Stimulated activated CD4-positive, alpha-beta T cell treated with anti-CD3 and anti-CD28 coated beads, TNF-alpha, amount 100 ng/mL, for 24 hours (primary cell): Measurements from ENCODE around the gene TMEM54.

Experiments used
- DNase-seq, 3 experiments: peaks; one replicate each; pipeline ENCODE4 v3.0.0-alpha.2; 2020; ENCODE audit warnings: low read depth in 3 of 3

Gene TMEM54

GRCh38 chr1:32895325-32896215 is 5.6 kb downstream of the TMEM54 start:
- DNase-seq = no peak

GRCh38 chr1:32894681-32895080 is 6.5 kb downstream of the TMEM54 start:
- DNase-seq = no peak

DNA sequence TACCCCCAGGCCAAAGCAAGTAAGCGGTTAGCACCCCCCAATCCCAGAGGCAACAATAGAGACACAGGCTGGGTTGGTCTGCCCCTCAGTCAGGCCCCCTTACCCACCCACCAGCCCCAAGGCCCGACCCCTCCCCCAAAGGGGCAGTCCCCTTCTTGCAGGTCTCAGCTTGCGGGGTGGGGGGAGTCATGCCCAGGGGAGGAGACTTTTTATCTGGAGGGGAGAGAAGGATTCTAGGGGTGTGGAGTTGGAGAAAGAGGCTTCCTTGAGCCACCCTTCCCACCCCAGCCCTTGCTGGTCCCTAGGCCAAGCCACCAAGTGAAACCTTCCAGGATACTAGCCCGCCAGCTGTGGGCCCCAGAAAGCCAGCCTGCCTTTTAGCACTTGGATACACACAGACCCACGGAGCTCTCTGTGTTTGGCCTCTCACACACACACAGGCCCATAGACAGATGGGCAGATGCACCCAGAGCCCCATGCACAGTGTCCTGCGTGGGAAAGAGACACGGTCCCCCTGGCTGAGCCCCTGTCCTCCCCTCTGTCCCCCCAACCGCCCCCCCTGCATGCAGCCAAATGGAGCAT is 7.1 kb downstream of the TMEM54 start:
- DNase-seq = no peak

- no peak for DNase-seq
Measured at GRCh38 chr1:32893198-32894018, 7.8 kb downstream of the TMEM54 start.

- peak in 2 of 3 experiments; percentile 15 to 41 for DNase-seq
Measured at GRCh38 chr1:32892368-32893197, 8.6 kb downstream of the TMEM54 start.

- DNase-seq = no peak
Measured at GRCh38 chr1:32891630-32892029, 9.6 kb downstream of the TMEM54 start.

DNA sequence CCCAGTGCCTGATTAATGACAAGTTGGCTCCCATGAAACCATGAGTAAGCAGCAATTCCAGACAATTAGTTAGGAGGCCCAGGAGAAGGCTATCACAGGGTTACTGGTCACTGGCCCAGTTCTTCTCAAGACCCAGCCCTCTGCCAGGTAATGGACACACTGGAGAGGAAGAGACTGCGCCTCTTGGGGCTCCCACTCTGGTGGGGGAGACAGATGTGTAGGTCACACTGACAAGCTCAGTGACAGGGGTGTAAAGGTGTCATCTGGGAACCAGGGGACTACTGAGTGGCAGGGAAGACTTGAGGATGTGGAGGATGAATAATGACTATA is 10.0 kb downstream of the TMEM54 start:
- DNase-seq = no peak

DNA sequence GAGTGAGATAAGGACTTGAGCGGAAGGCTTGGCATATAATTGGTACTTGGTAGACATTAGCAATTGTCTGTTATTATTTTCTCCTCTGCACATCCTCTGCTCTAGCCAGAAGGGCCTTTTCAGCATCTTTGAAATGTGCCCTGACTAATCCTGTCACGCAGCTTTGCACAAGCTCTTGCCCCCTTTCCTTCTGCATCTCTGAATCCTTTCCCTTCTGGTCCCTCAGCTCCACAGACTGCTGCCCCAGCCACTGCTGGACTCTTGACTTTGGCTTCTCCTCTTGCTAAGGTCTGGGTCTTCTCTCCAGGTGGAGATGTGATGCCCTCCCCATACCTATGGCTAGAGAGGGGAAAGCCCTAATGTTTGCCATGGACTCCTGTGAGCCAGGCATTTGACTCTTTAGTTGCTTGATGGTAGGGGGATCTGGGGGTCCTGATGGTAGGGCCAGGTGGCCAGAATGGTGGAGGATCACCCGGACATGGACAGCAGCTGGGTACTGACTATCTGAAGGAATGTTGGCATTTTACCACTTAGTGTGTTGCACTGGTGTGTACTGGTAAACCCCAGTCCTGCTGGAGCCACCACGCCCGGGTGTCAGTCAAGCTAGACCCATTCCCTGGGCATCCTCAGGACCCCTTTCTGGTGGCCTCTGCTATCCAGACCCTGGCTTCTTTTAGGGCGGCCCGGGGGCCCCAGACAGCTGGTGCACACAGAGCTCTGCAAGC is 10.5 kb downstream of the TMEM54 start:
- DNase-seq = no peak

GRCh38 chr1:32889731-32890278 is 11.4 kb downstream of the TMEM54 start:
- no peak for DNase-seq

- no peak for DNase-seq
Measured at GRCh38 chr1:32888677-32889420, 12.3 kb downstream of the TMEM54 start.

- no peak for DNase-seq
Measured at GRCh38 chr1:32888134-32888533, 13.1 kb downstream of the TMEM54 start.

DNA sequence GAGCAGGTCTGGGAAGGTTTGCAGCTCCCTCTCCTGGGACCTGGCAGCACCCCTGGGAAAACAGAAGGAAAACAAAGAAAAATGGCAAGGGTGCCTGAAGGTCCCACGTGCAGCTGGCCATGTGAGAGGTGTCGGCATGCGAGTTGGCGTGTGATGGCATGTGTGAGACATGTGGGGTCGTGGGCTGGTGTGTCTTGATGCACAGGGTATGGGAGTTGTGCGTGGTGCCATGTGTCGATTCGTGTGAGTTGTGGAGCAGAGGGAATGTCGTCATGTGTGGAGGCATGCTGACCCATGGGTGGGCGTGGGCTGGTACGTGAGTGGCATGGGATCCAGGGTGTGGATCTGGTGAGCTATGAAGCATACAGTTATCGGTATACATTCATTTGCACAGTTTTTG is 13.6 kb downstream of the TMEM54 start:
- no peak for DNase-seq

GRCh38 chr1:32886828-32887414 is 14.3 kb downstream of the TMEM54 start:
- no peak for DNase-seq

GRCh38 chr1:32886004-32886827 is 15.0 kb downstream of the TMEM54 start, which contains the start of gene HPCA:
HPCA (plus strand) TSS chr1:32886491; CDS start chr1:32888899, 2,408 bp downstream.
- peak in 1 of 3 experiments; percentile 17 for DNase-seq

DNA sequence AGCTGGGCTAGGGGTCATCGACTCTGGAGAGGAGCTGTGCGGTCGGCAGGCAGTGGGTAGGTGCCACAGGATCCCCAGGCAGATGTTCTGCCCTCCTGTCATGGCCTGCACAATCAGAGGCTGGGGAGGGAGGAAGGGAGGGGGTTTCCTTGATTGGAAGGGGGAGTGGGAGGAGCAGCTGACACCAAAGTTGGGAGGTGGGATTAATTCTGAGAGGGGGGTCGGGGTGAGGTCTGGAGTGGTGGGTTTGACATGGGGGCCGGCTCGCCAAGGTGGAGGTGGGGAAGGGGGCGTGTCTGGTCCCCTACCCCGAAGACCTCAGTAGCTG is 15.5 kb downstream of the TMEM54 start:
- no peak for DNase-seq

- no peak for DNase-seq
Measured at GRCh38 chr1:32884726-32885125, 16.5 kb downstream of the TMEM54 start.

DNA sequence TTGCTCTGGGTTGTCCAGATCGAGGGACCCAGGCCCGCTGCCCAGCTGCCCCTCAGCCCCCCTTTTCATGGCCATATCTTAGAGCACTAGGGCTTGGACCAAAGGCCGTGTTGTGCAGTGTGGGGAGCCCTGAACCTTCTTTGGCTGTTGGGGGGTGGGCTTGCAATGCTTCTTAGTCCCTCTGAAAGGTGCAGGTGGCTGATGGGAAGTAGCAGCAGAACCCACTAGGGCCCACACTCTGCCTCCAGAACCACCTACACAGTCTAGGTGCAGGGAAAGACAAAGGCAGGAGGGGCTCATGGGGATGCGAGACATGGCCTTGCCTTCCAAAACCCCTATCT is 17.2 kb downstream of the TMEM54 start:
- DNase-seq = no peak

DNA sequence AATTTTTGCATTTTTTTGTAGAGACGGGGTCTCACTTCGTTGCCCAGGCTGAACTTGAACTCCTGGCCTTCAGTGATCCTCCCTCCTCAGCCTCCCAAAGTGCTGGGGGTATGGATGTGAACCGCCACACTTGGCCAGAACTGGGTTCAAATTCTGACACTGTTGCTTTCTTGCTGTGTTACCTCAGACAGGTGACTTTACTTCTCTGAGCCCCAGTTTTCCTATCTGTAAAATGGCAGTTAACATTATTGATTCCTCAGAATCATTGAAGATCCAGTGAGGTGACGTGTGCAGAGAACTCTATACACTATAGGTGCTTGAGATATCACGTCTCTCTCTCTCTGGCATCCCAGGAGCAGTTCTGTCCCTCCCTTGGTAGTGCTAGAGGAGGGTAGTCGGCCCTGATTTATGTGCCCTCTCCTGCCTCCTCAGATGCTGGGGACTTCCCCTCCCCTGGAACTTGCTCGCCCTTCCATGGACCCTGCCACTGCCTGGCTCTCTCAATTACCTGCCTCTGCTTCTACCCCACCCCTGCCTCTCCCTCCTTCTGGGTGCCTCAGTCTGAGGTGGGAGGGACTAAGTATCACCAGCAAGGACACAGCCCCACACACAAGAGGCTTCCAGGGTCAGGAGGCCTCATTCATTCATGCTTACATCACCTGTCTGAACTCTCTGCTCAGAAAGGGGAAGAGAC is 17.7 kb downstream of the TMEM54 start:
- DNase-seq = no peak
